Peyer's patch (tissue), 4 donors: ENCODE results near the gene MATK.

ENCODE experiments used
- CTCF ChIP-seq, 6 experiments: fragments of 450-650 bp in 4 of 6; fragments of 200-600 bp in 2 of 6; sonication (generic) in 1 of 6; IDR thresholded peaks; one replicate each; pipeline ENCODE4 v1.5.1; 2017 to 2019; ENCODE audit warnings: antibody characterized with exemption in 6 of 6, mild to moderate bottlenecking in 3 of 6, moderate library complexity in 1 of 6
- POLR2A ChIP-seq, 2 donors: fragments of 450-650 bp; IDR thresholded peaks; one replicate each; pipeline ENCODE4 v1.5.1; 2017; ENCODE audit warnings: antibody characterized with exemption in 2 of 2, mild to moderate bottlenecking in 2 of 2, moderate library complexity in 2 of 2

GRCh38 chr19:3746371-3747056 lies 39.7 kb downstream of the MATK start:
- TF ChIP-seq CTCF (IDR thresholded peaks at IDR 0.05) (no peak), POLR2A (IDR thresholded peaks at IDR 0.05) (no peak)
